GM21381 (cell line): ENCODE data around the gene ARHGEF10L.

Experiments
- ATAC-seq: cut with Tn5 transposase; IDR thresholded peaks from one replicate; pipeline ENCODE4 v1.9.1; 2021; ENCODE audit warnings: mild to moderate bottlenecking, moderate library complexity; ENCODE audit not compliant: unreplicated experiment

Gene ARHGEF10L

DNA sequence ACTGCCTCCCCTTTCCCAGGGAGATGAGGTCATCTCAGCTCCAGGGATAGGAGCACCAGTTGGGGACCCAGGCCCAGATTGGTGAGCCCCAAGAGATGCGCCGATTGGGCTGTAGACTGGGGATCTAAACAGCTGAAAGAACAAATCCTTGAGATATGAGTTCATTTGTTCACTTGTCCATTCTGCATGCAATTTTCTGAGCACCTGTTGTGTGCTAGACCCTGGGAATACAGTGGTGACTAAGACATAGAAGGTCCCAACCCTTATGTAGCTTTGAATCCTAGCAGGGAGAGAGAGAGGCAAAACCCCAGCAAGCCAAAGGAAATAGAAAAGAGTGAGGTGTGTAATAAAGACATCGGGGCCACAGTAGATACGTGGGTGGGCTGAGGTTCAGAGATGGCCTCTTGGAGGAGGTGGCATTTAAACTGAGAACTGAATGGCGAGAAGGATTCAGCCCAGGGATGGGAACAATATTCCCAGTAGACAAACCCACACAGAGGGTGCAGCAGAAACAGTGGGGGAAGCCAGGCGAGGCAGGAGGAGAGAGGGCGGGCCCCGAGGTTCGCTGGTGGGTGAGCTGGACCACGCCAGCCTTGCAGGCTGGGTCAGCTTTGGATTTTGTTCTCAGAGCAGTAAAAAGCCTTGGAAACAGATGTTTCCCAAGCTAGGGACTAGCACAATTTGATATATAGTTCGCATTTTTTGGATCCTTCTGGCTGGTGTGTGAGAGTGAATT lies 110.0 kb downstream of the ARHGEF10L start:
- ATAC-seq, result no peak

DNA sequence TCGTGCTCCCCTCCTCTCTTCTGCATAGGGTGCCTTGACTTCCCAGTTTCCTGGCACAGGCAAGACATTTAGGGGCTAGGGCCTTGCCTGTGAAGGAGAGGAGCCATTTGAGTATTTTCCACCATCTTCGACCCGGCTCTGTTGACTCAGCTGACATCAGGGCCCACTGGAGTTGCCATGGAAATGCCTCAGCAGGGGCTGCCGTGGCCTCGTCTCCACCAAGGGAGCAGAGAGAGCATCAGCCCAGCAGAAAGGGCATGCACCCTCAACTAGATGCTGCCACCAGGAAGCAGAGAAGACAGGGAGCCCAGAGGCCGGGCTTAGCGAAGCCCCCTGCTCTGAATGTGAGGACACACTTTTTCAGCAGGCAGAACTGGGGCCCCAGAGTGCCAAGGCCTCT lies 113.8 kb downstream of the ARHGEF10L start:
- ATAC-seq, result no peak

DNA sequence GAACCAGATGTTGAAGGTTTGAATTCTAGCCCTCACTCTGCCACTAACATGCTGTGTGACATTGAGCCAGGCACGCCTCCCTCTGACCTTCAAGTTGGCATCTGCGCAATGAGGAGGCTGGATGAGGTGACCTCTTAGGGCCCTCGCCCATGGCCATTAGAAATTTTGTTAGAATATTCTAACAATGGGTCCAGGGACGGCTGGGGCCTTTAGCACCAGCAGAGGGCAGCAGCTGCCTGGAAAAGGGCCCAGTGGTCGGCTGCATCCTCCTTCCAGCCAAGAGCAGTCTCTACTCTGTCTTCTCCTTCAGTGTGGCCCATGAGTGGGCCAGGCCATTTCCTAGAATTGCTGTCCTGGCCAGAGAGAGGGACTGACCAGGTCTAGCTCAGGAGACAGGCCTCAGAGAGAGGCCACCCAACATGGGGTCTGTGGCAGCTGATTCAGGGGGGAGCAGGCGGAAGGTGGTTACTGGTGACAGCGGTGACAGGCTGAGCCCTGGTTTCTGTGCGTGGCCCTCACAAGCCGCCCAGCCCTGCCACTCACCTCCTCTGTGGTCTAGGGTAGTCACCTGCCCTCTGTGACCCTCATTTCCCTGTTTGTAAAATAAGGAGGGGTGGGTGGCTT lies 114.3 kb downstream of the ARHGEF10L start:
- no peak for ATAC-seq

DNA sequence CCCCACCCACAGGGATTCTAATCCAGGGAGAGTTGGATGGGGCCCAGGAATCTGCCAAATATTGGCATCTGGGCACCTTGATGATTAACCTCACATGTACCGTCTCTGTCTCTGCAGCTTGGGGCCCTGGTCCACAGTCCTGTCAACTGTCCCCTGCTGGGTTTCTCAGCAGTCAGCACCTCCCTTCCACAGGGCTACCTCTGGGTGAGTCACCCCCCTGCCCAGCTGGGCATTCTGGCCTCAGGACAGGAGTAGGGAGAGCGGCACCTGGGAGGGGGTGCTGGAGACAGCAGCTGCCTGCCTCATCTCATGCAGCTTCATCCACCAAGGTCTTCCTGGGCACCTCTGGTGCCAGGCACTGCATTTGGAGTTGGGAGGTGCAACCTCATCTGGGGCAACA lies 115.0 kb downstream of the ARHGEF10L start:
- ATAC-seq, result no peak

DNA sequence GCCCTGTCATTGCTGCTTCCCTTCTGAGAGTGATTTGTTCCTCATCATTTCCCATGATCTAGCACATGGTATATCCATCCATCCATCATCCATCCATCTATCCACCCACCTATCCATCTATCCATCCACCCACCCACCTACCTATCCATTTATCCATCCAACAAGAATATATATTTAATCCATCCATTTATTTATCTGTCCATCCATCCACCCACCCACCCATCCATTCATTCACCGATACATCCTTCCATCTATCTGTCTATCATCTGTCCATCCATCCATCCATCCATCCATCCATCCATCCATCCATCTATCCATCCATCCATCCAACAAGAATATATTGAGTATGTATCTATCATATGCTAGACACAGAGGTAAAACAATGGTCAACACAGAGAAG lies 115.7 kb downstream of the ARHGEF10L start:
- no peak for ATAC-seq

DNA sequence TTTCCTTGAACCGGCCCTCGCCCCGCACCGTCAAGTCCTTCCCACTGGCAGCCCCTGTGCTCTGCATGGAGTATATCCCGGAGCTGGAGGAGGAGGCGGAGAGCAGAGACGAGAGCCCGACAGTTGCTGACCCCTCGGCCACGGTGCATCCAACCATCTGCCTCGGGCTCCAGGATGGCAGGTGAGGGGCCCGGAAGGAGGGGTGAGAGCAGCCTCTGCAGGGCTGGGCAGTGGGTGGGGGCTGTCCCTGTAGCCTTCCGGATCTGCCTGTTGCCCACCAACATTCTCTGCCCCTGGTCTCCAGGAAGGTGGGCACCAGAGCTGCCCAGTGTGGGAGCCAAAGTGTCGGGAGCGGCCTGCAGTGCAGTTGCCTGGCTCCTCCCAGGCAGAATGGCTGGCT lies 116.4 kb downstream of the ARHGEF10L start:
- no peak for ATAC-seq

DNA sequence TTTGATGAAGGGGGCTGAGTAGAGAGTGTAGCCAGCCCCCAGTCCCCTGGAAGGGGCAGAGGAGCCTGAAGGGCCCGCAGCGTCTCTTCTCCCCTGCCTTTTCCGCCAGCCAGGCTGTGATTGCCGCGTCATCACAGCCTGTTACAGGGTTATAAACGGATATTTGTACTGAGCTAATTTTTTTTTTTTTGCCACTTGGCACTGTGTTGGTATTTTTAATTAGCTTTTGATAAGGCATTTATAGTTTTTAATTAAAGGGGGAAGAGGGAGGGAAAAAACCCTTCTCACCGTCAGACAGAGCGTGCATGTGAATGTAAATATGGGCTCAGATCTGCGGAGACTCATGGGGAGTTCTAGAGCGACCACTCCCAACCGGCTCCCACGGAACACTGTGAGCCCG lies 117.9 kb downstream of the ARHGEF10L start:
- no peak for ATAC-seq

DNA sequence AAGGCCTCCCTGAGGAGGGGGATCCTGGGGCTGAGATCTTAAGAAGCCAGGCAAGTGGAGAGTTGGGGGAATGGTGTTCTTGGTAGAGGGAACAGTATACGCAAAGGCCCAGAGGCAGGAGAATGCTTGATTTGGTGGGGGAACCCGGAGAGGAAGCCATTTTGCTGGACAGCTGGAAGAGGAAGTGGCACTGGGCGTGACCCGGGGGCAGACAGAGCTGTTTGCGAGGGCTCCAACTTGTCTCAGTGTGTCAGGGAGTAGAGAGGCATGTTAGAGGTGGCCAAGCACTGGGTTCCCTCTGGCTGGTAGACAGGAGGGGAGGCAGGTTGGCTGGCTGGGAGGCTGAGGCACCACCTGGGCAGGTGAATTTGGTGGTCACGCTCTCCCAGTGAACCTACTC lies 119.3 kb downstream of the ARHGEF10L start:
- no peak for ATAC-seq

DNA sequence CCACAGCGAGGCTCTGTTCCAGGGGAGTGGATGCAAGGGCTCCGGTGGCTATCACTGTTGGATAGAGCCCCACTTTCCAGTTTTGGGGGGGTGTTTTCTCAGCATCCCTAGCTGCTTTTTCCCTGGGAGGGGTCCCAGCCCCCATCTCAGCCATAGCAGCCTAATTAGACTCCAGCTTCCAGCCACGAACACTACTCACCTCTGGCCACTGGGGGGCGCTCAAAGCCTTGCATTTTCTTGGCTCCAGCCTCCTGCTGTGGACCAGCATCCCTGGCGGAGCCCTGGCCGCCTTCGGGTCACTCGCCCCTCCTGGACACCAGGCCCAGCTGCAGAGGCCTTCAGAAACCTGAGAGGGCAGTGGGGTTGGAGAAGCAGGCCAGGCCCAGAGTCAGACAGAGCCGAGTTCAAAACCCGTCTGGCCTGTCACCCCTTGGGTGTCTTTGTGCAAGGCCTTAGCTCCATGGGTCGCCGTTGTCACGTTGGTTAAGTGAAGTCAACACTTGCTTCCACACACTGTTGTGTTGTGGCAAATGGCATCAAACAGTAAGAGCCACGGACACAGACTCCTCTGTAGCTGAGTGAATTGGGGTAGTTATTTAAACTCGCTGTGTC lies 122.2 kb downstream of the ARHGEF10L start:
- no peak for ATAC-seq

DNA sequence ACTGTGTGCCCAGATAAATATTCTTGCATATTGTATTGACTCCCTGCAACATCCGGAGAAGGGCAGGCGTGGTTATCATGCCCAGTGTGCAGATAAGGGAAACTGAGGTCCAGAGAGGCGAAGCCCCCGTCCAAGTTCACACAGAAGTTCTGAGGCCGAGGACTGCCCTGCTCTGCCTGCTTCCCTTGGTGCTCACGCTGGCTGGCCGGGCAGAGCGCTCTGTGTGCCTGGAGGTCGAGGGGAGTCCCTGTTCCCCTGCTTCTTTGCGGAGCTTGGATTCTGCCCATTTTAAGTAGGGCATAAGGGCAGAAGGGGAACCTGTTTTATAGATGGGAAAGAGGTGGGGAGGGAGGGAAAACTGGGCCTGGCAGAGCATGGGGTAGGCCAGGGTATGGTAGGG lies 122.8 kb downstream of the ARHGEF10L start:
- no peak for ATAC-seq

DNA sequence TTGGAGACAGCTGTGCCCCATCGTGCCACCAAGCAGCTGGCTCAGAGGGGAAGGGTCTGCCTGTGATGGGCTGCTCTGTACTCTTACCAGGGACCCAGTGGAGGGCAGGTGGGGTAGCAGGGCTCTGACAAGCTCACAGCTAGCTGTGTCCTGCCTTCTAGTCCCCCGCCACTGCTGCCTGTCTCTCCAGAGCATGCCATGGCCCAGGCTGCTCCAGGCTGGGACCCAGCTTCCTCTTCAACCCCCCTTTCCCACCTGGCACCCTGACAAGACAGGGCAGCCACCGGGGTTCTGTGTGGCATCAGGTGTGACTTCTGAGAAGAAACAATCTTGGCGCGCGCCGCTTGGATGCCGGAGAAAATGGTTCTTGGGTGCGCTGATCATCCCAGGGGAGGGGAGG lies 123.3 kb downstream of the ARHGEF10L start:
- no peak for ATAC-seq

DNA sequence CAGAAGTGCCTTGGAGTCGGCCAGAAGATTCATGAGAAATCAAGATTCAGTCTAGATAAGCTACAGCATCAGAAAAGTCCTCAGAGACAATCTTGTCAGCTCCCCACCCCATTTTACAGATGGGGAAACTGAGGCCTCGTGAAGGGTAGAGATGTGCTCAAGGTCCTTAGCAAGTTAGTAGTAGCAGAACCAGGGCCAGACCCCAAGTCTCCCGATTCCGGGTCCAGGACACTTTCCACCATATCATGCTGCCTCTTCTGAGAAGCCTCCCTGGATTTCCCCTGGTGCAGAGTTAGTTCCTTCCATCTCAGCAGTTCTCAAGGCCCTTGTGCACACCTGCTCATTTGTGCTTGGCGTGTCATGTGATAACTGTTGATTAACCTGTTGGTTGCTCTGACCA lies 124.1 kb downstream of the ARHGEF10L start:
- ATAC-seq, result no peak

DNA sequence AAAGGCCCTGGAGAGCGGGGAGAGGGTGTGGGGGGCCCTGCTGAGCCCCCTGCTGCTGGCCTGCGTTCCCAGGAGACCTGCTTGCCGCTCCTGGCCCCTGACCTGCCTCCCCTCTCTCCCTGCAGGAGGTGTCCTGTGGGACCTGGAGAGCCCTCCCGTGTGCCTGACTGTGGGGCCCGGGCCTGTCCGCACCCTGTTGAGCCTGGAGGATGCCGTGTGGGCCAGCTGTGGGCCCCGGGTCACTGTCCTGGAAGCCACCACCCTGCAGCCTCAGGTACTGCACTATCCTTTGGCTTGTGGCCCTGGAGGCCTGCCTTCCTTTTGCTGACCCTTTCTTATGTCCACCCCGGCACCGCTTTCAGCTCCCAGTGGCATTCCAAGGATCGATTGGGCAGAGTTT lies 124.8 kb downstream of the ARHGEF10L start:
- no peak for ATAC-seq

DNA sequence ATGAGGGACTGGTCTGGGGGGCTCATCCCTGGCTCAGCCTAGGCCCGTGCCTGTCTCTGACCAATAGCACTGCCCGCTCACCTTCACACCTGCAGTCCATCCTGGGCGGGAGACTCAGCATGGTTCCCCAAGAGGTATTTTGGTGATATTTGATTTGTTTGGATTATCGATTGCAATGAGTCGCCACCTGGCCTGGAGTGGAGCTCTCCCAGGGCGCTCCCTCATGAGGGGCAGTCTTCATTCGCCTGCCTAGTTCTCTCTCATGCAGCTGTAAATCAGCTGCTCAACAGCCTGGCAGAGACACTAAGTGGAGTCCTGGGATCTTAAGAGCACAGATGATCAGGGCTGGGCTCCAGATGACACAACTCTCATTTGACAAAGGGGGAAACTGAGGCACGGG lies 125.6 kb downstream of the ARHGEF10L start:
- ATAC-seq, result no peak

DNA sequence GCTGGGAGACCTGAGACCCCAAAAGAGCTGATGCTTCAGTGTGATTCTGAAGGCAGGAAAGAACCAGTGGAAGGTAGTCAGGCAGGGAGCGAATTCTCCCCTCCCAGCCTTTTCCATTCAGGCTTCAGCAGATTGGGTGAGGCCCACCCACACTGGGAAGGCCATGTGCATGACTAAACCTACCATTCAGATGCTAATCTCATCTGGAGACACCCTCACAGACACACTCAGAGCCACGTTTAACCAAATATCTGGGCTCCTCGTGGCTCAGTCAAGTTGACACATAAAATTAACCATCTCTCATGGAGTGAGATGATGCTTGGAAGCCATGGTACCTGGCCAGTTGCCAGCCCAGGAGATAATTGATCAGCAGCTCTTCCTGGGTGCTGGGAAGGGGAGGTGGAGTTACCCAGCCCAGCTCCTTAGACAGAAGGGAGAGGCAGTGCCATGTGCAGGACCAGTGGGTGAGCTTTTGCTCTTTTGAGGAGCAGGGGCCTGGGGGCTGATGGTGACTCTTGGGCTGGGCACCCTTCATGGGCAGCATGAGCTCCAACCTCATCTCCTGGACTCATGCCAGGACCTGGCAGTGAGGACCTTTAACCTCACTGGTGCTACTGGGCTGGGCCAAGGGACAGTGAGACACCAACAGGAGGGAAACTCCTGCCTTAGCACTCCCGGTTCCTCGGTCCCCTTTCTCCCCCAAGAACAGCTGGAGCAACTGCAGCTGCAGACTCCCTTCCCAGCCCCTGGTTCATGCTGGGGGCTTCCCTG lies 126.6 kb downstream of the ARHGEF10L start:
- ATAC-seq, result no peak

DNA sequence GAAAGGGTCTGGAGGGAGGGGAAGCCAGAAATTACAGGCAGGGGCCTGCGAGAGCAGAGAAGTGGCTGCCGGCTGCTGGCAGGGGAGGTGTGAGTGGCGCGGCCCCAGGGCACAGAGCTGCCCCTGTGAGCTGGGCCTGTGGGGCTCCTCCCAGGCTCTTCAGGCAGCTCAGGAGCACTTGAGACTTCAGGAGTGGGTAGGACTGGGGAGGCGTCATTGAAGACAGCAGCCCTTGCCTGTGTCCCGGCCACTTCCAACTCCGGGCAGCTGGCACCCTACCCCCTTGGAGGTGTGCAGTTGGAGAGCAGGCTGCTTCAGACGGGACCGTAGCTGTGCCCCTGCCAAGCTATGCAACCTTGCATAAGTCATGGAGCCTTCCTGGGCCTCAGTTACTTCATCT lies 128.1 kb downstream of the ARHGEF10L start:
- no peak for ATAC-seq

DNA sequence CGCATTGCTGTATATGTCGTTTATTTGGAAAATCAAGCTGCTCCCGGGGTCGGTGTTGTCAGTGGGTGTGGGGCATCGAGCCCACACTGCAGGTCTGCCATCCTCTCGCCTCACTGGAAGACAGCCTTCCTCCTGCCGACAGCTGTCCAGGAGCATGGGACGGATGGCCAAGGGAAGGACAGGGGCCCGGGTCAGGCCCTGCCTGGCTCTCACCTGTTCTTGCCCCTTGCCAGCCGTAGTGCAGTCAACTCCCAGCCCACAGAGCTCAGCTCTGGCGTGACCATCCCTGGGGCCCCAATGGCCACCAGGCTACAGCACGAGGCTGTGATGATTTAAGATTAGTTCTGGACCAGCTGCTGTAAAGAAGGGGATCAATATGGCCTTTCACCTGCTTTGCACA lies 128.7 kb downstream of the ARHGEF10L start:
- ATAC-seq, result no peak

DNA sequence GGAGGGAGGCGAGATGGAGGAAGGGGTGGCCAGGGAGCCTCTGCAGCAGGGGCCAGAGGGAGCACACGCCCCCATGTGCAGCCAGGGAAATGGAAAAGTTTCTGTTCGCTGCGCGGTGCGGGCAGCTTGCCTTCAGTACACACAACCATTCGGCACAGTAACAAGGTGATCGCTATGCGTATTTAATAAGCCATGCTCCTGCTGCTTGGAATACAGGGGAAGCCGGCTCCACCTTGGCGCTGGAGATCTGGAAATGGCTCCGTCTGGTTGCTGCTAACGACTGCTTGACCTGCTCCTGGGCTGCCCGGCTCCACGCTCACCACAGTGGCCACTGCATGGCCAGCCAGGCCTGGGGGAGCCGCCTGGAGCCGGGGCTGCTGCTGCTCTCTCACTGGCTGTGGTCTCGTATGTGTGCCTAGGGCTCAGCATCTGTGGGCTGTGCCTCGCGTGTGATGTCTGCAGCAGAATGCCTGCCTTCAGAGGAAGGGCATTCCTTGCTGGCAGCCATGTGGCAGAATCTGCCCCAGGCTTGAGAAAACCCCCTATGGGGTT lies 129.2 kb downstream of the ARHGEF10L start:
- ATAC-seq, result no peak

DNA sequence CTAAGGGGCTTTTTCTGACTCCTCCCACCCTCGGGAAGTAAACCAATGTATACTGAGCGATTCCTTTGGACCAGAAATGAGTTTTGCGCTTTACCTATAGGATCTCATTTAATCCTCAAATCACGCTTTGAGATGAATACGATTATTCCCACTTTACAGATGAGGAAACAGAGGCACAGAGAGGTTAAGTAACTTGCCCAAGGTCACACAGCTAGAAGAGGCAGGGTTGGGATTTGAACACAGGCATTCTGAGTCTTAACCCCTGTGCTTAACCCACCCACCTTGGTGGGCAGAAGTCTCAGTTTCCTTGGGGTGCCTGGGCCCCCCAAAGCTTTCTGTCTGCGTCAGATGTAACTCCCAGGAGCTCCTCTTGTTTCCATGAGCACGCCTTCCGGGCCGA lies 129.8 kb downstream of the ARHGEF10L start:
- no peak for ATAC-seq

DNA sequence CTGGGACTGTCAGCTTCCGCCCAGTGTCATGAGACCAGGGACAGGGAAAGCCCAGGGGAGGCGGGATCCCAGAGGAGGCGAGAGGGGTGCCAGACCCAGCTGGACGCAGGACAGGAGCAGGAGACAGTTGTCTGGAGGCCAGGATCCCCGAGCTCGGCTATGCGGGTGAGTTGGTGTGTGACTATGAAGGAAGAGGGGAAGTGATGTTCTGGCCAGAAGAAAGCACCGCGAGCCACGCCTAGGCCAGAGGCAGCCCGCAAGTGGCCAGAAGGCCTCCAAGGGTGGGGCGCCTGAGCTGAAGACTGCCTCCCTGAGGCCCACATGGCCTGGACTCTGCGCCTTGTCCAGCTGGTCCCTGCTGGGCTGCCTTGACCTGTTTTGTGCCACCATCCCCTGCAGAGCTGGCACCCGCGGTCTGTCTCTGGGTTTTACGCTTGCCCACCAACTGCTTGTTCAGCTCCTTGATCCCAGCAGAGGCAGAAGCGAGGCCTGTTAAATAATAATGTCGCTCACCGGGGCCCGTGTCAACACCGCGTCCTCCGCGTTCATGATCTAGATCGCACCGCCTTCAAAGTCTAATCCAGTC lies 130.5 kb downstream of the ARHGEF10L start:
- ATAC-seq, result no peak
